ENCODE results near the gene NHSL1.

NHSL1 gene

DNA sequence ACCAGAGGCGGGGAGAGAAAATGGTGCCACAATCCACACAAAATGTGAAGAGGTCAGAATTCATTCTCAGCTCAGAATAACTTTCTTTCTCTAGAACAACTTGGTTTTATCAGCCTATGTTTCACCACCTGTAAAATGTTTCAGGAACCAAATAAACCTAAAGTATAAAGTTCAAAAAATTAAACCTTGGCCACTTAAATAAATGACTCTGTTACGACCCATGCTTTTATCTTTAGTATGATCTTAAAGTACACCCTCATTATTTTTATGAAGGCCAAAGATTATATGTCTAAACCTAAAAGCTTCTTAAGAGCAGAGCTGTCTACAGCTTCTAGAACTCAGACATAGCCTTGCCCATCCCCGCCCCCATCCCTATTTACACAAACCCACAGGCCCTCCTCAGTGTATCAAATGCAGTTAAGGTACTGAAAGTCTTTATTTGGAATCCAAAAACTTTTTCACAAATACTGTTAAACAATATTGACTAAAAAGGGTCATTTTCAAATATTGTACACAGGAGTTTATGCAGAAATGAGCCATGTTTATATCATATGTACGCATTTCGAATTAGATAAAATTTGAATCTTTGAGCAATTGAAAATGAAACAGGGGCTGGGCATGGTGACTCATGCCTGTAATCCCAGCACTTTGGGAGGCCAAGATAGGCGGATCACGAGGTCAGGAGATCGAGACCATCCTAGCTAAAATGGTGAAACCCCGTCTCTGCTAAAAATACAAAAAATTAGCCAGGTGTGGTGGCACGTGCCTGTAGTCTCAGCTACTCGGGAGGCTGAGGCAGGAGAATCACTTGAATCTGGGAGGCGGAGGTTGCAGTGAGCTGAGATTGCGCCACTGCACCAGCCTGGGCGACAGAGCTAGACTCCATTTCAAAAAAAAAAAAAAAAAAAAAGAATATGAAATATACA is 5.7 kb upstream of the NHSL1 start:
- TF ChIP-seq EZH2phosphoT487 (IDR thresholded peaks at IDR 0.05; ENCODE audit: borderline replicate concordance, low read length): no peak
- TF ChIP-seq, protein P1, sequence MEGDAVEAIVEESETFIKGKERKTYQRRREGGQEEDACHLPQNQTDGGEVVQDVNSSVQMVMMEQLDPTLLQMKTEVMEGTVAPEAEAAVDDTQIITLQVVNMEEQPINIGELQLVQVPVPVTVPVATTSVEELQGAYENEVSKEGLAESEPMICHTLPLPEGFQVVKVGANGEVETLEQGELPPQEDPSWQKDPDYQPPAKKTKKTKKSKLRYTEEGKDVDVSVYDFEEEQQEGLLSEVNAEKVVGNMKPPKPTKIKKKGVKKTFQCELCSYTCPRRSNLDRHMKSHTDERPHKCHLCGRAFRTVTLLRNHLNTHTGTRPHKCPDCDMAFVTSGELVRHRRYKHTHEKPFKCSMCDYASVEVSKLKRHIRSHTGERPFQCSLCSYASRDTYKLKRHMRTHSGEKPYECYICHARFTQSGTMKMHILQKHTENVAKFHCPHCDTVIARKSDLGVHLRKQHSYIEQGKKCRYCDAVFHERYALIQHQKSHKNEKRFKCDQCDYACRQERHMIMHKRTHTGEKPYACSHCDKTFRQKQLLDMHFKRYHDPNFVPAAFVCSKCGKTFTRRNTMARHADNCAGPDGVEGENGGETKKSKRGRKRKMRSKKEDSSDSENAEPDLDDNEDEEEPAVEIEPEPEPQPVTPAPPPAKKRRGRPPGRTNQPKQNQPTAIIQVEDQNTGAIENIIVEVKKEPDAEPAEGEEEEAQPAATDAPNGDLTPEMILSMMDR (IDR thresholded peaks at IDR 0.05; ENCODE audit: low read depth, low read length, poor library complexity, severe bottlenecking): no peak

DNA sequence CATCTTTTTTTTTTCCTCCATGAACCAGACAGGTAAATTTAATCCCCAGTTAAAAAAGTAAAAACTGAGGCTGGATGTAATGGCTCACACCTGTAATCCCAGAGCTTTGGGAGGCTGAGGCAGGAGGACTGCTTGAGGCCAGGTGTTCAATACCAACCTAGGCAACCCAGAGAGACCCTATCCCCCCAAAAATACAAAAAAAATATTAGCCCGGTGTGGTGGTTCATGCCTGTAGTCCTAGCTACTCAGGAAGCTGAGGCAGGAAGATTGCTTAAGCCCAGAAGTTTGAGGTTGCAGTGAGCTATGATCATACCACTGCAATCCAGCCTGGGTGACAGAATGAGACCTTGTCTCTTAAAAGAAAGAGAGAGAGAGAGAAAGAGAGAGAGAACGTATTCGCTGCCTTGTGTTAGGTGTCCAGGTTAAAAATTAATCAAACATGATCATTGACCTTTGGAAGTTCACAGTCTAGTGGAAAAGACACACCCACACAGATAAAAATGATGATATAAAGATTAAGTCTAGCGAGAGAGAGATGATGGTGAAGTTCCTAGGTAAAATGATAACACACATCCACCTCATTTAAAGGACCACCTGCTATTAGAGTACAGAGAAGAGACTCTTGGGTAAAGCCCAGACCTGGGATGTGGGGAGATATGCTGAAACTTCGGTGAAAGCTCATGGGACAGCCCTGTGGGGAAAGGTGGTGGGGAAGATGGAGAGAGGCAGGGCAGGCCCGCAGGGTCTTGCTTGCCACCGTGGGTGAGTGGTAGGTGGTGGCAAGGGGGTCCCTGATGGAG is 4.8 kb upstream of the NHSL1 start:
- H3K9me2 ChIP-seq (replicated peaks; ENCODE audit: control insufficient read depth, low read length): no peaks in the 10 kb centered on the region
- H3K4me3 ChIP-seq (ENCODE audit: low read length): no peak overlapping the region
- TF ChIP-seq EZH2phosphoT487 (IDR thresholded peaks at IDR 0.05; ENCODE audit: borderline replicate concordance, low read length): no peak
- TF ChIP-seq, protein P1 (IDR thresholded peaks at IDR 0.05; ENCODE audit: low read depth, low read length, poor library complexity, severe bottlenecking): no peak
- no peak overlapping the region for H3K27ac ChIP-seq (ENCODE audit: low read depth, low read length)
- no peak overlapping the region for H3K4me2 ChIP-seq (ENCODE audit: low read length)
- H3K79me2 ChIP-seq (ENCODE audit: control insufficient read depth, low read length): no peaks in the 10 kb centered on the region
- H3K4me1 ChIP-seq (ENCODE audit: control insufficient read depth, low read length): peaks cover 20% of the 10 kb centered on the region
- H3K36me3 ChIP-seq (ENCODE audit: control insufficient read depth, low read length): no peaks in the 10 kb centered on the region
- H4K20me1 ChIP-seq (ENCODE audit: control insufficient read depth, insufficient read depth, low read depth, low read length): no peaks in the 10 kb centered on the region
- 0 out of 2 replicates have a peak, but pooled peaks cover 2% of the 10 kb centered on the region for H3K27me3 ChIP-seq (ENCODE audit: control insufficient read depth, low read length)
- H3F3A ChIP-seq (ENCODE audit: control insufficient read depth, insufficient read depth): peaks cover 1% of the 10 kb centered on the region; the same call in 1 of the 2 replicates
- no peaks in the 10 kb centered on the region for H3K9me3 ChIP-seq (ENCODE audit: control insufficient read depth, insufficient read depth, low read length)

More for the DNA sequence above, 5.7 kb upstream of the NHSL1 start:
- Histone ChIP-seq H3K36me3 (ENCODE audit: control insufficient read depth, low read length) (no peaks in the 10 kb centered on the region), H3K27me3 (ENCODE audit: control insufficient read depth, low read length) (0 out of 2 replicates have a peak, but pooled peaks cover 2% of the 10 kb centered on the region), H3F3A (ENCODE audit: control insufficient read depth, insufficient read depth) (no peaks in the 10 kb centered on the region), H3K4me3 (ENCODE audit: low read length) (no peak overlapping the region), H3K79me2 (ENCODE audit: control insufficient read depth, low read length) (no peaks in the 10 kb centered on the region), H3K4me2 (ENCODE audit: low read length) (no peak overlapping the region), H3K27ac (ENCODE audit: low read depth, low read length) (no peak overlapping the region), H3K4me1 (ENCODE audit: control insufficient read depth, low read length) (peaks cover 11% of the 10 kb centered on the region), H3K9me2 (replicated peaks; ENCODE audit: control insufficient read depth, low read length) (no peaks in the 10 kb centered on the region), H3K9me3 (ENCODE audit: control insufficient read depth, insufficient read depth, low read length) (no peaks in the 10 kb centered on the region), H4K20me1 (ENCODE audit: control insufficient read depth, insufficient read depth, low read depth, low read length) (no peaks in the 10 kb centered on the region)

DNA sequence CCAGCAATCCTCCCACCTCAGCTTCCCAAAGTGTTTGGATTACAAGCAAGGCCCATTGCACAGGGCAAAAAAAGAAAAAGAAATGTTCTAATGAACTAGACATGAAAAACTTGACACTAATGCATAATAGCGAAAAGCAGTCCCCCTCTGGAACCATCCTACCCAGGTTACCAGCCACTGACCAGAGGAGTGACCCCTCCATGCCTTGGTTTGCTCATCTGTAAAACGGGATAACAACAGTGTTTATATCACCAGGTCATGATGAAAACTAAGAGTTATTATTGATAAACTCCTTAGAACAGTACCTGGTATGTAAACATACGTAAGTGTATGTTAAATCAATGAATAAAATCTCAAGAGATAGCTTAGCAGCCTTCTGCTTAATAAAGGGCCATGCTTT is 3.3 kb upstream of the NHSL1 start:
- no peak overlapping the region for H3K27ac ChIP-seq (ENCODE audit: low read depth, low read length)
- no peak overlapping the region for H3K4me2 ChIP-seq (ENCODE audit: low read length)
- H3K4me3 ChIP-seq (ENCODE audit: low read length): no peak overlapping the region
- H3K9me3 ChIP-seq (ENCODE audit: control insufficient read depth, insufficient read depth, low read length): no peaks in the 10 kb centered on the region
- H3K79me2 ChIP-seq (ENCODE audit: control insufficient read depth, low read length): no peaks in the 10 kb centered on the region
- no peaks in the 10 kb centered on the region for H3K36me3 ChIP-seq (ENCODE audit: control insufficient read depth, low read length)
- 0 out of 2 replicates have a peak, but pooled peaks cover 2% of the 10 kb centered on the region for H3K27me3 ChIP-seq (ENCODE audit: control insufficient read depth, low read length)
- no peaks in the 10 kb centered on the region for H4K20me1 ChIP-seq (ENCODE audit: control insufficient read depth, insufficient read depth, low read depth, low read length)
- peaks cover 5% of the 10 kb centered on the region; the same call in 1 of the 2 replicates for H3F3A ChIP-seq (ENCODE audit: control insufficient read depth, insufficient read depth)
- no peak for TF ChIP-seq EZH2phosphoT487 (IDR thresholded peaks at IDR 0.05; ENCODE audit: borderline replicate concordance, low read length)
- TF ChIP-seq, protein P1 (IDR thresholded peaks at IDR 0.05; ENCODE audit: low read depth, low read length, poor library complexity, severe bottlenecking): no peak
- H3K4me1 ChIP-seq (ENCODE audit: control insufficient read depth, low read length): peaks cover 35% of the 10 kb centered on the region
- no peaks in the 10 kb centered on the region for H3K9me2 ChIP-seq (replicated peaks; ENCODE audit: control insufficient read depth, low read length)
